ENCODE data around the gene HOOK2.

The HOOK2 gene

GRCh38 chr19:12782424-12783290 lies 7.3 kb upstream of the HOOK2 start:
- peak; percentile 91 for DNase-seq

- no peak for DNase-seq
Observed at GRCh38 chr19:12782174-12782423, 6.7 kb upstream of the HOOK2 start.

GRCh38 chr19:12779162-12779993 lies 4.0 kb upstream of the HOOK2 start:
- DNase-seq, result no peak

- DNase-seq, result no peak
Observed at GRCh38 chr19:12778905-12779161, 3.5 kb upstream of the HOOK2 start.

GRCh38 chr19:12778017-12778904 lies 2.9 kb upstream of the HOOK2 start:
- DNase-seq, result peak; percentile 39

- DNase-seq, result peak; percentile 55
Observed at GRCh38 chr19:12777217-12778016, 2.1 kb upstream of the HOOK2 start.

GRCh38 chr19:12773571-12773970 lies 1.8 kb downstream of the HOOK2 start:
- DNase-seq, result no peak

GRCh38 chr19:12772323-12772722 lies 3.0 kb downstream of the HOOK2 start:
- DNase-seq, result no peak

GRCh38 chr19:12770922-12771321 lies 4.4 kb downstream of the HOOK2 start:
- no peak for DNase-seq

GRCh38 chr19:12769689-12770088 lies 5.7 kb downstream of the HOOK2 start:
- no peak for DNase-seq

- DNase-seq, result no peak
Observed at GRCh38 chr19:12767666-12768065, 7.7 kb downstream of the HOOK2 start.

- no peak for DNase-seq
Observed at GRCh38 chr19:12767150-12767549, 8.2 kb downstream of the HOOK2 start.

- DNase-seq, result no peak
Observed at GRCh38 chr19:12766051-12766521, 9.3 kb downstream of the HOOK2 start.

- DNase-seq, result no peak
Observed at GRCh38 chr19:12764698-12765097, 10.7 kb downstream of the HOOK2 start.

GRCh38 chr19:12763100-12763499 lies 12.3 kb downstream of the HOOK2 start:
- no peak for DNase-seq

- no peak for DNase-seq
Observed at GRCh38 chr19:12759686-12760085, 15.7 kb downstream of the HOOK2 start.

- DNase-seq, result peak; percentile 18
Observed at GRCh38 chr19:12757544-12758274, 17.6 kb downstream of the HOOK2 start.

- DNase-seq, result no peak
Observed at GRCh38 chr19:12756150-12756883, 19.0 kb downstream of the HOOK2 start.

- no peak for DNase-seq
Observed at GRCh38 chr19:12754465-12755196, 20.7 kb downstream of the HOOK2 start.

- DNase-seq, result no peak
Observed at GRCh38 chr19:12752056-12752781, 23.1 kb downstream of the HOOK2 start.

Data from GDM1 (cell line).